HG02981 (cell line): ENCODE results near the gene RBM18.

Source experiments
- ATAC-seq: cut with Tn5 transposase; IDR thresholded peaks from one replicate; pipeline ENCODE4 v1.9.1; 2021; ENCODE audit warnings: mild to moderate bottlenecking, moderate library complexity; ENCODE audit not compliant: unreplicated experiment

RBM18 gene

GRCh38 chr9:122261469-122261881 lies 3.2 kb downstream of the RBM18 start:
- ATAC-seq = no peak

GRCh38 chr9:122258886-122259415 lies 5.7 kb downstream of the RBM18 start:
- no peak for ATAC-seq

GRCh38 chr9:122256206-122256605 lies 8.4 kb downstream of the RBM18 start:
- ATAC-seq = no peak

- no peak for ATAC-seq
Measured at GRCh38 chr9:122254761-122255160, 9.9 kb downstream of the RBM18 start.

- ATAC-seq = no peak
Measured at GRCh38 chr9:122252796-122253195, 11.8 kb downstream of the RBM18 start.

GRCh38 chr9:122251351-122251750 lies 13.3 kb downstream of the RBM18 start:
- ATAC-seq = no peak

GRCh38 chr9:122248448-122248865 lies 16.2 kb downstream of the RBM18 start:
- ATAC-seq = no peak

- no peak for ATAC-seq
Measured at GRCh38 chr9:122246666-122247065, 18.0 kb downstream of the RBM18 start.

- no peak for ATAC-seq
Measured at GRCh38 chr9:122244349-122244748, 20.3 kb downstream of the RBM18 start.

GRCh38 chr9:122239722-122240121 lies 24.9 kb downstream of the RBM18 start:
- no peak for ATAC-seq

GRCh38 chr9:122236681-122237080 lies 28.0 kb downstream of the RBM18 start:
- no peak for ATAC-seq

GRCh38 chr9:122234022-122234748 lies 30.5 kb downstream of the RBM18 start:
- no peak for ATAC-seq

- no peak for ATAC-seq
Measured at GRCh38 chr9:122232796-122233306, 31.8 kb downstream of the RBM18 start.

GRCh38 chr9:122229485-122229837 lies 35.2 kb downstream of the RBM18 start:
- no peak for ATAC-seq

- ATAC-seq = no peak
Measured at GRCh38 chr9:122228568-122229484, 35.8 kb downstream of the RBM18 start, which contains the start of gene LHX6. TSS of gene LHX6 (minus strand) at chr9:122228957. CDS start at chr9:122228740, 217 bp downstream.

GRCh38 chr9:122228191-122228567 lies 36.5 kb downstream of the RBM18 start:
- ATAC-seq = no peak

- no peak for ATAC-seq
Measured at GRCh38 chr9:122227575-122227900, 37.1 kb downstream of the RBM18 start.

GRCh38 chr9:122226758-122227574 lies 37.7 kb downstream of the RBM18 start:
- no peak for ATAC-seq

GRCh38 chr9:122226142-122226757 lies 38.4 kb downstream of the RBM18 start:
- ATAC-seq = no peak
